Astrocyte of the hippocampus (primary cell): ENCODE measurements around the gene TMEM132D.

Experiments
- DNase-seq: peaks from one replicate; pipeline ENCODE4 v3.0.0; 2011; ENCODE audit warnings: low read depth, low spot score

Gene TMEM132D

DNA sequence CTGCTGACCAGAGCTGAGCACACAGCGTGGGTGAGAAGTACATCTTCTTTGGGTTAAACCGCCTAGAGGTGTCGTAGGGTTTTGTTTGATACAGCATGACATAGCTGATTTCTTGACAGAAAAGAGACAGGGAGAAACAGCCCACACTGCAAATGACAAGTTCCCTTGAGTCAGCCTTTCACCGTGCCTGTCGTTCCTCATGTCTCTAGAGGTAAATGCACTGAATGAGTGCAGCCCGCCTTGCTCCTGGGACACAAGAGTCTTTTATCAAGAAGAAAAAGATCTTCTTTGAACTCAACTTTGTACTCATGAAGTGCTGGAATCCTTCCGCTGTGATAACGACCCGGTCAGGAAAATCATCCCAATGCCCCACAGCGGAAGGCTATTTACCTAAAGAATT is 77.6 kb downstream of the TMEM132D start:
- no peak for DNase-seq

DNA sequence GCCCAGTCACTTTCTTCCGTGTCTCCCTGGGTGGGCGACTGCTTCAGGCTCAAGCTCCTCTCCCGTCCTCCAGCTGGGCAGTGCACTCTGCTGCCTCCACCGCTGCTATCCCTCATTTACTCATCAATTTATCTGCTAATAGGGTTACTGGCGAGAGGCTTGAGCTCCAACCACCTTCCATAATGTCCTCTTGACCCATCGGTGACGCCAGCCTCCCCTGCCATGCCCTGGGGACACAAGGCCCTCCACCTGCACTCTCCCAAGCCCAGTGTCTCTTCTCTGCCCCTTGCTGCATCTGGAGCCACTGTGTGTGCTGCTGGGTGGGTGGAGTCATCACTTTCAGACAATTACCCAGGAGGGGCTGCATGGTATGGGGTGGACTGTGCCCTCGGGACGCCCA is 78.5 kb downstream of the TMEM132D start:
- no peak for DNase-seq

DNA sequence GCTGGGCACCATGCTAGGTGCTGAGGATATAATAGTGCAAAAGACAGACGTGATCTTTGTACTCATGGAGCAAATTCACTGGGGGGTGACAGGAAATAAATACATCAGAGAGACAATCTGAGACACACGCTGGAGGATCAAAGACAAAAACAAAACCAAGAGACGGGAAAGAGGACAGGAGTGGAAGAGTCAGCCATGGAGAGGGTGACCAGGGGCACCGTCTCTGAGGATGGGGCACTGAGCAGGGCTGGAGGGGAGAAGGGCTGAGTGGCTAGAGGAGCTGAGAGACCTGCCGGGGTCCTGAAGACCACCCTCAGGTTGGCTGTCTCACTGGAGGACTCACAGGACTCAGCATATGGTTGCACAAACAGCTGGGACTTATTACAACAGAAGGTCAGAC is 81.9 kb downstream of the TMEM132D start:
- no peak for DNase-seq

DNA sequence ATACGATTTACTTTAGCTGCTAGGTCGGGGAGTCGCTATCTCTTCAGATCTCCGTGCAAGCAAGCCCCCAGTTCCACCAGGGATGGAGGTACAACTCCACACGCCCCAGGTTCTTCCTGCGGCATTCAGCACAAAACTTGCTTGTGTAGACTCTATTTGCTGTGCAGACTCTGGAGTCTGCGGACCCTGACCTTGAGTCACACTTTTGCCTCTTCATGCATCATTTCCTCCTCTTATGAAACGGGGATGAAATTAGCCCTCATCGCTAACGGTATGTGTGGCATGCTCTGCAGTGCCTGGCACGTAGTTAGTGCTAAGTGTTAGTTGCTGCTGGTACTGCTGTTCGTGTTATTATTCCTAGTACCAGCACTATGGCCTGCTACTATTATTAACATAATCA is 84.4 kb downstream of the TMEM132D start:
- DNase-seq: peak; percentile 53

DNA sequence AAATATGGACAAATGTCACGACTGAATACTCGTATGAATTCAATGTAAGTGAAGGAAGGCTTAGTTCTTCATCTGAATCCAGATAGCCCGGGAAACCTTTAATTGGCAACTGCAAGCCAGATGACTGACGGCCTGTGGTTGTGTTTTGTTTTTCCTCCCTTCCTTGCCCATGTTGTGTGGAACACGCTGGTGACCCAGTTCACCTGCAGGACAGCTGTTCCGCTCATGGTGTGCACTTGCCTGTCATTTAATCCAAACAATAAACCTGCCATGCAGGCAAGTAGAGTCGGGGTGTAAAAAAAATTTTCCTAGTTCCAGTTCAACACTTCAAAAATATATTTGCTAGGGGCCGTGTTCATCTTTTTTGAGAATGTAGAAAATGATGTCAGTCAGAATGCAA is 88.0 kb downstream of the TMEM132D start:
- no peak for DNase-seq

DNA sequence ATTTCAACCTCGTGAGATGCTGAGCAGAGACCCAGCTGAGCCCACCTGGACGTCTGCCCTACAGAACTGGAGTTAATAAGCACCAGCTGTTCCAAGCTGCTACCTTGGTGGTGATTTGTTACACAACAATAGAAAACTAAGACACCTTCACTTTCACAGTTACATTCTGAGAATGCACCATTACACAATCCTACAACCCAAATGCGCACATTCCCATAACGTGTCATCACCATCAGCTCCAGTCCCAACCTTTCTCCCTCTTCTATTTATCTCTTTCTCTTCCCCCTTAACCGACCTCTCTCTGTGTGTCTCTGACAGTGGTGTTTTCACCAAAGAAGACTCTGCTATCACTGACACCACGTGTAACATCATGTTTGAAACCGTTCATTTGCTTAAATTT is 91.9 kb downstream of the TMEM132D start:
- DNase-seq: no peak

DNA sequence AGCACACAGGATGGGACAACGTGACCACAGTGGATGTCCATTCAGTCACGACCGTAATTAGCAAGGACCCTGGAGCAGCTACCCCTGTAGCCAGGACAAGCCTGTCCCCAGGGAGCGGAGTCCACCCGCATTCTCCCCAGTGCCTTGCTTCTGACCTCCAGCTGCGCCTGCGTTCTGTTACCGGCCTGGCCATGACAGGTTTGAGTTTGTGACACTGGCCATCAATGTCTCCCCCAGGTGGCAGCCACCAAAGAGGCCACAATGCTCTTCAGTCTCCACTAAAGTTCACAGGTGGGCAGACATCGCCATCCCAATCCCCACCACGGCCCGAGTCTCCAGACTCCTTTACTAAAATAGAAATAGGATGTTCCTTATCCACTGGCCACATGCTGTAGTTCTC is 96.7 kb downstream of the TMEM132D start:
- no peak for DNase-seq

DNA sequence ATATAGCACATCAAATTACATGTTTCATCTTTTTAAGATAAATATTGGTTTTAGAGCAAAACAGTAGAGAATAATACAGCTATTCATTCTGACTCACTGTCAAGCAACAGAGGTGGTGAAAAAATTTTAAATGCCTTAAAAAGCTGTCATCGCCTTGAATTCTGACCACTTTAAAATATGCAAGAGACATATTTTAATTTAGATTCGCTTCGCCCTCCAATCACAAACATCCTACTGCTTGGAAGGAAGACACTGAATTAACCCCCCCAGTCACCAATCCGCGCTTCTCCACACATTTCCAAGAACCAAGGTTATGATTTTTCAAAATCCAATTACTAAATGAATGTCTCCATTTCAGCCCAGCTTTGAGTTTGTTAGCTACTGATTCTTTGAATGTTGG is 112.4 kb downstream of the TMEM132D start:
- no peak for DNase-seq

DNA sequence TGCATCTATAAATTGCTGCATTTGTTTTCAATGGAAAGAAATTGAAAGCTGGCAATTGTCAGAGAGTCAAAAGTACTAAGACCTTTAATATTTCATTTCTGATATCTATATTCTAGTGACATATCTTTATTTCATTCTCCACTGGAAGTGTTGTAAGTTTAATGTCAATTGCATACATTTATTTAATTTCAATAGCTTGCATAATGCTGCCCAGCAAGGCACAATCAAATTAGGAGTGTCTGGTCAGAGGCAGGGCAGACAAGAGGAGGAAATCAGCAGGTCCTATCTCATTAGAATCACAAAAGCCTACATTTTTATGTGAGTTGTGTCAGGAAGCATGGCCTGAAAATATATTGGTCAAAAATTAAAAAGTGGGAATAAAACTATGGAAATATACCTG is 112.9 kb downstream of the TMEM132D start:
- no peak for DNase-seq

DNA sequence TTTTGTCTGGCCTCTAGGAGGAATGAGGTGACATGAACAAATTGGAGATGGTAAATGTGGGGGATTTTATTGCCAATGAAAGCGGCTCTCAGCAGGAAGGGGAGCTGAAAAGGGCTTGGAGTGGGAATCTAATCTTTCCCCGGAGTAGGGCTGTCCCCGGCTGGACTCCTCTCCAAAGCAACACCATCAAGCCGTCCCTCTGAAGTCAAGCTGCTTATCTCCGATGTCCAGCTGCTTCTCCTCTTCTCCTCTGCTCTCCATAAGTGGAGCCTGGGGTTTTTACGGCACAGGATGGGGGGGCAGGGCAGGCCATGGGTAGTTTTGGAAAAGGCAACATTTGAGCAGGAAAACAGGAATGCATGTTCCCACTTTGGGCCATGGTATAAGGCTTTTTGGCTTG is 113.5 kb downstream of the TMEM132D start:
- no peak for DNase-seq

DNA sequence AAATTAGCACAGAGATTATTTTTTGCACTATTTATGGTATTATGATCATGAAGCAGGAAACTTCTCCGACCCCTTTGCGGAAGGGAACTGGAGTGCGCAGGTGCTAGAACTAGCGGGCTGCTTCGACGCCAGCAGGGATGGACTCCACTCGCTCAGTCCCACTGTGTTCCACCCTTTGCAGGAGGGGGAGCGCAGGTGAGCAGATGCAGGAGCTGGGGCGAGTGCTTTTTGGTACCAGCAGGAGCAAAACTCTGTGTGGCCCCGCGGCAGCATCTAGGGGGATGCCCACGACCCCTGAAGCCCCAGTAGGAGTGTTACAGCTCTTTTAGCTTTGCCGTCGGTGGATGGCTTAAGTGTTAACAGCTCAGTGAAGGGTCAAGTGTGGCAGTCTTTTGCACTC is 113.9 kb downstream of the TMEM132D start:
- no peak for DNase-seq

DNA sequence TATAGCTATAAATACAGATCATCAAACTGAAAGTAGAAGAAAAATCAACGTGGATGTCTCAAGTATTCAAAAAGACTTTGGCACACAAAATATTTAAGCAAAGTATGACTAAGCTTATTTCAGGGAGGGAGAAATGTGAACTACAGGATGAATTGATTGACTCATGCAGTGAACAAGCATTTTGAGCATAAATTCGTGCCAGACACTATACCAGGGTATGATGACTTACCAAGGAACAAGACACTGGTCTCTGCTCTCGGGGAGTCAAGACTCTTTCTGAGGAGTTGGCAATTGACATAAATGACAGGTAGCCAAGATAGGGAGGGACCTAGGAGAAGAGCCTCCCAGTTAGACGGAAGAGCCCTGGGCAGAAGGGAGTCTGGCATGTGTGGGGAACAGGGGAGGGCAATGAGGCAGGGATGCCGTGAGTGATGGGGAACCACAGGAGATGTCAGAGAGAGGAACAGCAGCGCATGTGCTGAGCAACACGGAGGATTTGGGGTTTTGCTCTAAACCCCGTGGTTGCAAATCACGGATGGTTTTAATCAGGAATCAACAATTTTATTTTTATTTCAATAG is 115.2 kb downstream of the TMEM132D start:
- peak; percentile 59 for DNase-seq

DNA sequence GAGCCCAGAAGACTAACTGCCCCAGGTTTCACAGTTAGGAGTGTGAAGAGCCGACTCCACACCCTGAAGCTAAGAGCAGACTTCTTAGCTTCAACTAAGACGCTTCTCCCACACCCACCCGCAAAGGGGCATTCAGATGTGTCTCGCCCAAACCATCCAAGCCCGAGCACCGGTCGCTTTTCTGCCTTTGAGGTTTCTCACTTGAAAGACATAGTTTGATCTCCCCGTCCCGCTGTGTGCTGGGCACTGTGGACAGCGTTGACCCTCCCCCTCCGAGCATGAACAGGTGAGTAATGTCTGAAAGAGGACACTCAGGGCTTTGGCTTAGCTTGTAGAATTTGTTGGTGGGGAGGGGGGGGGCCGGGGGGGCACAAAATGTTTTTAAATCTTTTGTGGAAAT is 123.8 kb downstream of the TMEM132D start:
- no peak for DNase-seq

DNA sequence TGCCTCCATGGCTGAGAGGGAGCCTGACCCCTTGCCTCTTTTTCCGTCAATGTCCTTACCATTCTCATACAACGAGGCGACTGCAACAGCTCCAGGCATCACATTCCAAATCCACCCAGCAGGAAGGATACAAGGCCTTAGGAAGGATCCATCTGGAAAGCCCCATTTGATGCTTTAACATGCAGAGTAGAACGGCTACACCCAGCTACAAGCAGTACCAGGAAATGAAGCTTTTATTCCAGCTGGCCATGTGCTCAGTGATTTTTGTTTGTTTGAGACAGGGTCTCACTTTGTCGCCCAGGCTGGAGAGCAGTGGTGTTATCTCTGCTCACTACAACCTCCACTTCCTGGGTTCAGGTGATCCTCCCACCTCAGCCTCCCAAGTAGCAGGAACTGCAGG is 124.8 kb downstream of the TMEM132D start:
- no peak for DNase-seq

DNA sequence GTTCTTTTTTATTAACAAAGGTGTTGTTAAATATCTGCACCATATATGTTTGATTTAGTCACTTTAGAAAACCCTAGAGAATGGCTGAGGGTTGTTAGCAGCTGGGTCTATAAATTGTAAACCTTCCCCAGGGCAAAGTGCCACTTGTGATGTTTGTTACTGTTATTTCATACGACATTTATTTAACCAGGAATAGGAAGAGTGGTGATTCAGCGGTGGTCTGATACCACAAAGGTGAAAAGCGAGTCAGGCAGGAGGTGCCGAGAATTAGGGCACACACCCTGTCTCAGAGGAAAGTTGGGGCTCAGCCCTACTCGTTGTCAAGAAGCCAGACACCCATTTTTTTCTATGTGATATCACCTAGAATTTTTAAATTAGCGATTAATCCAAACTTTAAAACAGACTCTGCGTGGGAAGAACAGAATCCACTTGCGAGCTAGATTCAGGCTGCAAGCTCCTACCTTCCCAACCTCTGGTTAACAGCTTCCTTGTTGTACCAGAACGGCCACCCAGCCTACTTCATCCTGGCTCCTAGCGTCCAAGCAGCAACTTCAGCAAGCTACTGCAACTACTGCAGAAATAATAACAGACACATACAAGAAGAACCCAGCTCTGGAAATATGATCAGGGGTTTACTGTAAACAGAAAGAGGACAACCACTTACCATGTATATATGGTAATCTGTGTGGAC is 126.7 kb downstream of the TMEM132D start:
- peak; percentile 20 for DNase-seq

DNA sequence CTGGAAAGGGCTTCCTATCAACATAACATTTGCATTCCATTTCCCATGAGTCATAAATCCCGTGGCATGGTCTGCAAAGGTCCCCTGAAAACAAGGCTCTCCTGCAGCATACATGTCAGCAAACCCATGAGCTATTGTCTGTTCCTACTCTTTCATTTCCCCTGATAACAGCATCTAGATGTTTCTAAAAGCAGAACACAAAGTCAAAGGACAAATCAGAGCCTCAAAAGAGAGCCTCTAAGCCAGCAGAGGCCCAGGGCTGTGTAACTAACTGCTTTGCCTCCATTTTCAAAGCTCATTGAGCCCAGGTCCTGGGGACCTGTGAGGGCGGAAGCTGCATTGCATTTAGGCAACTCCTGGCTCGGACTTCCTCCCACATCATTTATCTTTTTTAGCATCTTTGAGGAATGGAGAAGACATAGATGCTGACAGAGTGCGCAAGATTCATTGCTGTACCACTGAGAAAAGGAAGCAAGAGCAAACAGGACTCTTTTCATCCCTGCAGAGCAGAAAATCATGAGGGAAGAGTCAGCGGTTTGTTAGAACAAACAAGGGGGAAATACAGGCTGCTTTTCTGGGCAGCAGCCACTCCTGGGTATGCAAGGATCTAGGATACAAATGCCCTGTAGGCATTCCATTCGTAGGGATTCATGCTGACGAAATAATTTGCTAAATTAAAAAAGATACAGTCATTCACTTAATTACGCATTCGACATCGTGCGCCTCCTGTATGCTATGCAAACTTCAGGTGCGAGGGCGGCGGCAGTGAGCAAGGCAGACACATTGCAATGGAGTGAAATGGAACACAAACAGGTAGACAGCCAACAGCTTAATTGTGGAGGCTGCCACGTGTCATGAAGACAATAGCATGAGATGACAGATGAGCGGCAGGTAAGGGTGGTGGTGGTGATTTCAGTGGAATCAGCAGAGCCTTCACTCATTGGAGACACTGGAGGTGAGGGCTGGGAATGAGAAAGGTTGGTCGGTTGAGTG is 131.0 kb downstream of the TMEM132D start:
- peak; percentile 88 for DNase-seq

DNA sequence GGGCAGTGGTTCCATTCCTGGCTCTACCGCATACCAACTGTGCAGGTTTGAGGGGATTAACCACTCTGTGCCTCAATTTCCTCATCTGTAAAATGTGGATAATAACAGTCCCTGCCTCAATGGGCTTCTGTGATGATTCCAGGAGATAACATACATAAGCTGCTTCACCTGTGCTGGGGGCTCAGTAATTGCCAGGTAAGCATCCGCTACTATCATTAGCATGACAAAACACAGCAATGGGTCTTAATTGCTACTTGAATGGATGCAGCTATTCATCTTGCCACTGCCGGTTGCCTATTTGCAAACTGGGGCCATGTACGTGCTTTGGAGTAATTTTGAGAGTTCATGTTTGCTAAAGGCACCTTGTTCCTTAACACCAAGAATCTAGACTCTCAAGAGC is 132.6 kb downstream of the TMEM132D start:
- no peak for DNase-seq

DNA sequence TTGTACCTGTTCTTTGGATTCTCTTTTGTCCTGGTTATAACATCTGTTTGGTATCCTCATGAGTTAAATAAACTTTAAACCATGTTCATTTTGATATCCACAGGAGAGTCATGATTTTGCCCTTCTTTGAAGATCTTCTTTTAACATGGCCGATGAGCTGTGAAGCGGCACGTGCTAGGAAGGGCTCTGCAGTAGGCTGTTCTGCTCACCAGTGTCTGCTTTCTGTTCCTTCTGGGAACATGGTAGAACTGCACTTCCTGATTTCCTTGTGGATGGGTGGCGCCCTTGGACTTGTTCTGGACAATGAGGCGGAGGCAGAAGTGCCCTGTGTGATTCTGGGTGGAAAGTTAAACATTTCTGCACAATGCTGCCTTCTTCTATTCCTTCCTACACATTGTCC is 138.1 kb downstream of the TMEM132D start:
- no peak for DNase-seq

DNA sequence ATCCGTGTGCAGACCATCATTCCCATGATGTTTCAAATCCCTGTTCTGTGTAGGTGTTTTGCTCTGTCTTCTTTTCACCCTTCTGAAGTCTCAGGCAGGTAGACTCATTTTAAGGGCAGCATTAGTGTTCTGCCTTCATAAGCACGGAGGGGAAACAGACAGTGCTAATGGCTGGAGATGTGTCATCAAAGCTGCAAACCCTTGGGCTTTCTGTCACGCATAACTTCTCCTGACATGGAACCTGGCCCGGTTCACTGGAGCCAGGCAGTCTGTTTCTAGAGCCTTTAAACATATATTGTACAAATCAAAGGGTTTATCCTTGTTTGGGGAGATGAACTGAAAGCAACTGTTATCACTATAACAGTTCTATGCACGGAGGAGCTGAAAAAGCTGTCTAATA is 141.4 kb downstream of the TMEM132D start:
- DNase-seq: no peak

DNA sequence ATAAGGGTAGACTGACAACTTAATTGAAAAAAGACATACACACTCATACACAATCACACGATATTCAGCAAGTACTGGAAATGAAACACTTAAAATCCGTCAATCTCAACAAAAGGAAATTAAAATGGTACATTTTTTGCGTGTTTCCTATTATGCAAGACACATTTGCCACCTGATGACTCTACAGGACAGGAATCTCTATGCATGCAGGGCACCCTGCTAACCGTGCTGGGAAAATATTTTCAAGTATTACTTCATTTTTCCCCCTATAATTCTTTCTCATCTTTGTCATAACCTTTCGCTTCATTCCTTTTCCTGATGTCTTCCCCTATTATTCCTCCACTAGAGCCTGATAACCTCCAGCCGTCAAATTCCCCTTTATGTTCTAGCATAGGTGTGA is 150.2 kb downstream of the TMEM132D start:
- peak; percentile 79 for DNase-seq

DNA sequence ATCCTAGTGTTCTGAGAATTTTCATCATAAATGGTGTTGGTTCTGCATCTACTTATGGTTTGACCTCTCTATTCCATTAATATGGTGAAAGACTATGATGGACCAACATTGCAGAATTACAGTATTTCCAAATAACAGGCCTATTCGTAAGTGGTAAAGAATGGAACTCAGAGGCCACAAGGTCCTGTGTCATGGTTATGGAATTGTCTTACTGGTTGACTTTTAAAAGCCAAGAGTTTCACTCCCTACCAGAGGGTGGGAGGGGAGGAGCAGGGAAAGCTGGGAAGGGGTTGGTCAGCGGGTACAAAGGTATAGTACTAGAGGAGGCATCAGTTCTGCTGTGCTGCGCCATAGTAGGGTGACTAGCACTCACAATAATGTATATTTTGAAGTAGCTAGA is 153.4 kb downstream of the TMEM132D start:
- peak; percentile 7 for DNase-seq

DNA sequence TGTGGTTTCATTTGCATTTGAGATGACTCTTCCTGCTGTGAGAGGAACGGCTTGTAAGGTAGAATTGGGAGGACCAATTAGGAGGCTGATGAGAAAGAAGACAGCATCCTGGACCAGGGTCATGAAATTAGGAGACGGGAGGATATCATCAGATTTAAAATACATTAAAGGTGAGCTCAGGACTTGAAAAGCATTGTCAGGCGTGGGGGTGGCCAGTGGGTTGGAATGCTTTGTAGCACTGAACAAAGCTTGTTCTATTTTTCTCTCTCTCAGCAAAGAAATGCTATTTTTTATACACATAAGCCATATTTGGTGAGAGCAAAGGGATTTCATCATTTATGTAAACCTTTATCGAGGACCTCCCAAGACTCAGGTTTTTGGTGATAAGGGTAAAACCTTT is 157.5 kb downstream of the TMEM132D start:
- no peak for DNase-seq

DNA sequence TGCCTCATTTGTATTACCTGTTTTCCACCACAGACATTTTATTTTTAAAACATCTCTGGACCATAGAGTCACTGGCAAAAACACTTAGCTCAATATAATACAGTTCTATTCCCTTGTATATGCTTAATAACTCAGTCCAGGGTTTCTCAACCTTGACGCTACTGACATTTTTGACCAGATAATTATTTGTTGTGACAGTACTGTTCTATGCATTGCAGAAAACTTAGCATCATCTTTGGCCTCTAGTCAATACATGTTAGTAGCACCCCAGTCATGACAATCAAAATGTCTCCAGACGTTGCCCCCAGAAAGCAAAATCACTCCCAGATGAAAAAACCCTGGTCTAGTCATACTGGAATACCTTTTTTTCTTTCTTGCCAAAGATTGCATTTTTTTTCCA is 174.7 kb downstream of the TMEM132D start:
- no peak for DNase-seq
